Heart left ventricle (tissue), 16 donors: ENCODE data around the gene PRG3. TPM values are rescaled to one million over a fixed set of nuclear protein-coding genes. Genes with fewer than 3 reads are reported as not detected.
"Not testable (repeated sequence)": the region's sequence is repeated elsewhere in the genome, so short reads cannot be mapped to it uniquely, and the experiment has no call there.

Source experiments
- ATAC-seq, 4 donors: fragments of 200-7000 bp; cut with Tn5 transposase; one replicate each; pipeline ENCODE4 v1.9.1; 2020 to 2022; ENCODE audit warnings: moderate library complexity in 4 of 4, mild to moderate bottlenecking in 3 of 4, moderate number of reproducible peaks in 1 of 4
- DNase-seq, 5 donors: peaks; one replicate each; pipeline ENCODE4 v3.0.0-alpha.2; 2020
- H3K27ac ChIP-seq, 12 donors: fragments of 200-600 bp; sonication (generic) in 4 of 12; one replicate each; pipeline versions ENCODE4 v1.5.0 to v1.8.0; 2016 to 2022; ENCODE audit warnings: mild to moderate bottlenecking in 2 of 12
- H3K27me3 ChIP-seq, 9 donors: fragments of 200-600 bp; sonication (generic) in 2 of 9; one replicate each; pipeline versions ENCODE4 v1.5.1 to v1.8.0; 2016 to 2022; ENCODE audit warnings: mild to moderate bottlenecking in 3 of 9
- H3K36me3 ChIP-seq, 9 donors: fragments of 200-600 bp; sonication (generic) in 2 of 9; one replicate each; pipeline versions ENCODE4 v1.5.0 to v1.8.0; 2018 to 2022; ENCODE audit warnings: mild to moderate bottlenecking in 2 of 9
- H3K4me1 ChIP-seq, 12 donors: fragments of 200-600 bp; sonication (generic) in 4 of 12; one replicate each; pipeline versions ENCODE4 v1.5.0 to v1.8.0; 2016 to 2022; ENCODE audit warnings: mild to moderate bottlenecking in 3 of 12
- H3K4me3 ChIP-seq, 12 donors: fragments of 200-600 bp; sonication (generic) in 4 of 12; one replicate each; pipeline versions ENCODE4 v1.5.0 to v1.8.0; 2017 to 2022; ENCODE audit warnings: mild to moderate bottlenecking in 9 of 12, moderate library complexity in 4 of 12
- H3K9me3 ChIP-seq, 12 donors: fragments of 200-600 bp; sonication (generic) in 4 of 12; one replicate each; pipeline versions ENCODE4 v1.5.0 to v1.8.0; 2016 to 2022; ENCODE audit warnings: mild to moderate bottlenecking in 1 of 12
- POLR2A ChIP-seq, 2 donors: fragments of 450-650 bp; IDR thresholded peaks; one replicate each; pipeline ENCODE4 v1.6.1; 2017; ENCODE audit warnings: antibody characterized with exemption in 2 of 2, mild to moderate bottlenecking in 2 of 2, moderate library complexity in 2 of 2
- WGBS, 4 donors: extraction: QIAGEN DNeasy Blood & Tissue Kit in 2 of 4; methylation state at CpG; one replicate each; pipeline versions ENCODE4 v1.1.5 to v1.1.7; 2013 to 2018; 5-methylcytosine and 5-hydroxymethylcytosine counted together
- intact Hi-C, 10 donors: fragments of 100-400 bp; cut with DNase I; formaldehyde crosslinking; loops; one replicate each; pipeline versions ENCODE4 v1.11.1 to v1.14.2; 2022
- polyA plus RNA-seq, 2 donors: library from polyadenylated mRNA; stranded (reverse); fragments of 200-250 nt; gene quantifications; one replicate each; pipeline ENCODE4 v1.2.3, GENCODE V29; 2013
- total RNA-seq, 9 donors: library from RNA; depleted of rRNA in 2 of 9; stranded (reverse); fragments of >200 nt in 2 of 9; fragmentation: NEBNext Ultra II Directional in 3 of 9; extraction: Animal tissue kit (Norgen Biotek cat#: 25700) in 3 of 9; gene quantifications; one replicate each; pipeline versions ENCODE4 v1.1.0 to v1.2.4, GENCODE V29; 2016 to 2023
- TF ChIP-seq, protein P1 (sequence below), 12 donors: fragments of 200-600 bp; sonication (generic) in 4 of 12; IDR thresholded peaks; one replicate each; pipeline versions ENCODE4 v1.5.0 to v1.8.0; 2018 to 2022; ENCODE audit warnings: antibody characterized with exemption in 12 of 12, mild to moderate bottlenecking in 5 of 12
- donor health status: ischemic (EF 13 %, LVEDD 7.1; RV severe dilation, severe dysfunction).
- donor health status: healthy with polysubstance abuse.
- donor health status: DM: no; HTN: yes; CAD: no.
- donor health status: DM: no; HTN: no; CAD: no.
- donor health status: ischemic (EF 25% LVEDD 6.9; RV normal size, moderate dysfunction).
- donor health status: ischemic (EF 25% LVEDD 5.7; RV mildly dilated, moderate dysfunction).
- donor health status: healthy.
- donor health status: DM: yes; HTN: yes; CAD: no.
- donor health status: ischemic (EF 35%, LVEDD 5.7; RV mildly dilated, moderate dysfunction).
- donor health status: nonischemic (EF 11% LVEDD 7.7; RV severe dilation, severe dysfunction).
- donor health status: DM: yes; HTN: yes; CAD: no.
- donor health status: PGD.
- donor health status: ischemic (EF 29% LVEDD 5.4; RV normal size, mild dysfunction).
- donor health status: nonischemic (EF 23%, LVEDD 6.1; RV moderate dilation, normal function).

Gene PRG3
- total and polyA plus RNA-seq, 11 donors = not detected

DNA sequence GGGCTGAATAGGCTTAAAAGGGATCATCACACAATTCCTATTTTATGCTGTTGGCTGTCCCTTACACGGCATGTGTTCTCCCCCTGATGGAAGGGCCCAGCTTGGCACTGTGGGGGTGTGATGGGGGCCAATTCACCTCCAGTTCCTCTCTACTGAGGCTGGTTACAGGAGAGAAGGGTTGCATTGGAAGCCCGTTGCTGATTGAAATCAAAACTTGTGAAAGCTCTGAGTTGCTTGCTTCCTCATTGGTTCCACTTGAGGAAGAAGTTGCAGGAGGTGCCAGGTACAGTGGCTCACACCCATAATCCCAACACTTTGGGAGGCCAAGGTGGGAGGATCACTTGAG lies 22.8 kb upstream of the PRG3 start:
- Histone ChIP-seq H3K4me1 (peaks cover 4 to 32% (median 22%) of the 10 kb centered on the region in 12 donors), H3K27ac (no peak overlapping the region), H3K4me3 (no peak overlapping the region), H3K36me3 (peaks cover 0 to 26% (median 17%) of the 10 kb centered on the region in 9 donors), H3K9me3 (no peaks in the 10 kb centered on the region), H3K27me3 (no peaks in the 10 kb centered on the region)
- intact Hi-C loops = no loop called here
- WGBS, 4 donors = 83 to 93% (median 90%) methylated on average over 2 of the region's 2 CpGs
- TF ChIP-seq POLR2A (IDR thresholded peaks at IDR 0.05) = no peak
- TF ChIP-seq, protein P1, sequence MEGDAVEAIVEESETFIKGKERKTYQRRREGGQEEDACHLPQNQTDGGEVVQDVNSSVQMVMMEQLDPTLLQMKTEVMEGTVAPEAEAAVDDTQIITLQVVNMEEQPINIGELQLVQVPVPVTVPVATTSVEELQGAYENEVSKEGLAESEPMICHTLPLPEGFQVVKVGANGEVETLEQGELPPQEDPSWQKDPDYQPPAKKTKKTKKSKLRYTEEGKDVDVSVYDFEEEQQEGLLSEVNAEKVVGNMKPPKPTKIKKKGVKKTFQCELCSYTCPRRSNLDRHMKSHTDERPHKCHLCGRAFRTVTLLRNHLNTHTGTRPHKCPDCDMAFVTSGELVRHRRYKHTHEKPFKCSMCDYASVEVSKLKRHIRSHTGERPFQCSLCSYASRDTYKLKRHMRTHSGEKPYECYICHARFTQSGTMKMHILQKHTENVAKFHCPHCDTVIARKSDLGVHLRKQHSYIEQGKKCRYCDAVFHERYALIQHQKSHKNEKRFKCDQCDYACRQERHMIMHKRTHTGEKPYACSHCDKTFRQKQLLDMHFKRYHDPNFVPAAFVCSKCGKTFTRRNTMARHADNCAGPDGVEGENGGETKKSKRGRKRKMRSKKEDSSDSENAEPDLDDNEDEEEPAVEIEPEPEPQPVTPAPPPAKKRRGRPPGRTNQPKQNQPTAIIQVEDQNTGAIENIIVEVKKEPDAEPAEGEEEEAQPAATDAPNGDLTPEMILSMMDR (IDR thresholded peaks at IDR 0.05) = no peak
- DNase-seq (no peak), ATAC-seq (no peak)

DNA sequence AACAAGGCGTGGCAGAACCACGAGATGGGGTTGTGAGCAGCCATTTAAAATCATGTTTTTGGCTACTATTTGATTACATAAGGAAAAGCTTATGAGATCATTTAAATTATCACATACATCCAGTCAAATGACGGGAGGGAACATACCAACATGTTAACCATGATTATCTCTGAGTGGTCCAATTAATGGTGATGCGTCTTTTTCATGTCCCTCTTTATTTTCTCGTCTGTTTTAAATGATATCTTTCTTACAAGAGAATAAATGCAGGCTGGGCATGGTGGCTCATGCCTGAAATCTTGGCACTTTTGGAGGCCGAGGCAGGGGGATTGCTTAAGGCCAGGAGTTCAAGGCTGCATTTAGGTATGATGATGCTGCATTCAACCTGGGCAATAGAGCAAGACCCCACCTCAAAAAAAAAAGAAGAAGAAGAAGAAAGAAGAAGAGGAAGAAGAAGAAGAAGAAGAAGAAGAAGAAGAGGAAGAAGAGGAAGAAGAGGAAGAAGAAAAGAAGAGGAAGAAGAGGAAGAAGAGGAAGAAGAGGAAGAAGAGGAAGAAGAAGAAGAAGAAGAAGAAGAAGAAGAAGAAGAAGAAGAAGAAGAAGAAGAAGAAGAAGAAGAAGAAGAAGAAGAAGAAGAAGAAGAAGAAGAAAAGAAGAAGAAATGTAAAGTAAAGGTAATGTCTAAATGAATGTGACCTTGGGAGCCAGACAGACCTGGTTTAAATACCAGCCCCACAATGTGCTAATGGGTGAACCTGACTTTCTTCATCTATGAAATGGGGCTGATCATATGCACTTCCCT lies 22.3 kb upstream of the PRG3 start:
- not testable (repeated sequence) for ATAC-seq, H3K9me3 ChIP-seq
- peaks cover 4 to 30% (median 22%) of the 10 kb centered on the region in 12 donors for H3K4me1 ChIP-seq

DNA sequence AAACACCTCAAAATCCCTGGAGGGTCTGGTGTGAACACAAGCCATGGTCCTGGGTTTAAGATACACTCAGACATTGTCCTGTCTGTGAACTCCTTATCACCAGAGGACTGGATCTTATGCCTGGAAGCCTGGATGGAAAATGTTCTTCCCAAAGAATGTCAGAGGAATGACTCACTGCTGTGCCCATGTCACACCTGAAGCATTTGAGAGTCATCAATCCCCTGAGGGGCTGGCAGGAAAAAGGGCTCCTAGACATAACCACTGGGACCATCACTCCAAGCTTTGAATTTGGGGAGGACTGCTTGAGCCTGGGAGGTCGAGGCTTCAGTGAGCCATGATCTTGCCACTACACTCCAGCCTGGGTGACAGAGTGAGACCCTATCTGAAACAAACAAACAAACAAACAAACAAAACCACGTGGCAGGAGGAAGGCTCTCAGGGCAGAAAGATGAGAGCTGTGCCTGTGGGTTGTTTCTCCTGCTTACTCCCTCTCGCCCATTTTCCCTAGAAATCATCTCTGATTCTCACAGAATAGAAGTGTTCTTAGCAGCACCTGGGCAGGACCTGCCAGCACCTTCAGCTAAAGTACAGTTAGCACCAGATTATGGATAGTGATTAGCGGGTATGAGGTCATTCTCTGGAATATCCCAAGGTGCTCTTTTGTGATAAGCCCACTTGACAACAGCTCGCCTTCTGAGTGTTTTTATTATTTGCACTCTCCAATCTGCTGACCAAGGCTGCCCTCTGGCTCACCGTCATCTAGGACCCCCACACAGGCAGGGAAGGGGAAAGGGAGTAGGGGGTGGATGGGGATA lies 21.4 kb upstream of the PRG3 start:
- H3K36me3 ChIP-seq = peaks cover 0 to 13% (median 4%) of the 10 kb centered on the region in 9 donors
- 51 to 65% (median 55%) methylated on average over 6 of the region's 6 CpGs for WGBS, 4 donors
- intact Hi-C loops = no loop called here
- no peak for DNase-seq
- H3K27me3 ChIP-seq = no peaks in the 10 kb centered on the region
- H3K4me3 ChIP-seq = no peak overlapping the region
- H3K9me3 ChIP-seq = no peaks in the 10 kb centered on the region
- TF ChIP-seq POLR2A (IDR thresholded peaks at IDR 0.05) = no peak
- TF ChIP-seq, protein P1 (IDR thresholded peaks at IDR 0.05) = no peak
- ATAC-seq = no peak
- peaks cover 4 to 22% (median 19%) of the 10 kb centered on the region in 12 donors for H3K4me1 ChIP-seq
- no peak overlapping the region for H3K27ac ChIP-seq

More for the DNA sequence above, 22.3 kb upstream of the PRG3 start:
- WGBS, 4 donors = 78 to 84% (median 80%) methylated on average over 6 of the region's 6 CpGs
- DNase-seq, H3K27me3 ChIP-seq, H3K4me3 ChIP-seq, intact Hi-C loops, H3K27ac ChIP-seq: not testable (repeated sequence)
- H3K36me3 ChIP-seq = peaks cover 0 to 21% (median 12%) of the 10 kb centered on the region in 9 donors

DNA sequence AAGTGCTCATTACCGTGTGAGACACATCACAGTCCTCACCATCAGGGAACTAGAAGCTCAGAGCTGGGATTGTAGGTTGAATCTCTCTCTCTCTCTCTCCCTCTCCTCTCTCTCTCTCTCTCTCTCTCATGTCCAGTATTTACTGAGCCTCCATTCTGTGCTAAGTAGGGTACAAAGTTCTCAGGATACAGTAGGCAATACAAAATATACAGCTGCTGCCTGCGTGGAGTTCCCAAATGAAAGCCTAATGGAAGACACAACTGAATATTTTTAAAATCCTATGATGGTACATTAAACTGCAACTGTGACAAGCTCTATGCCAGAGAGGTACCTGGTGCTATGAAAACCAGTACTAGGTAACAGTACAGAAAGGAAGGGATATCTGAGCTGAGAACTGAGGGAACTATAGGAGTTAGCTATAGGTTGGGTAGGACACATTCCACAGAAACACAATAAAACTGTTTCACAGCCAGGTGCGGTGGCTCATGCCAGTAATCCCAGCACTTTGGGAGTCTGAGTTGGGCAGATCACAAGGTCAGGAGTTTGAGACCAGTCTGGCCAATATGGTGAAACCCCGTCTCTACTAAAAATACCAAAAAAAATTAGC lies 19.1 kb upstream of the PRG3 start:
- intact Hi-C loops = no loop called here
- ATAC-seq (no peak), DNase-seq (no peak)
- no peak overlapping the region for H3K4me3 ChIP-seq
- no peaks in the 10 kb centered on the region for H3K27me3 ChIP-seq
- TF ChIP-seq, protein P1 (IDR thresholded peaks at IDR 0.05) = no peak
- TF ChIP-seq POLR2A (IDR thresholded peaks at IDR 0.05) = no peak
- no peaks in the 10 kb centered on the region for H3K36me3 ChIP-seq
- no peaks in the 10 kb centered on the region for H3K9me3 ChIP-seq
- 90 to 93% (median 92%) methylated on average over 4 of the region's 4 CpGs for WGBS, 4 donors
- no peaks in the 10 kb centered on the region for H3K4me1 ChIP-seq
- H3K27ac ChIP-seq = no peak overlapping the region
